Endothelial cell of umbilical vein (primary cell): ENCODE data around the gene GHRH. TPM values are rescaled to one million over a fixed set of nuclear protein-coding genes. Genes with fewer than 3 reads are reported as not detected.

Experiments used
- polyA plus RNA-seq, 4 experiments: library from polyadenylated mRNA; depleted of rRNA in 3 of 4; stranded (reverse) in 3 of 4; unstranded in 1 of 4; fragments of >200 nt; gene quantifications; 2 replicates each; pipeline versions ENCODE4 v1.2.1 to v1.2.3, GENCODE V29; 2011 to 2012; ENCODE audit warnings: missing spikeins in 1 of 4
- total RNA-seq: library from RNA; stranded (reverse); gene quantifications from 2 replicates; pipeline ENCODE4 v1.2.3, GENCODE V29; 2021

The GHRH gene
- total and polyA plus RNA-seq, 2 donors (not counting 3 experiments of a cell fraction or from before 2014, with no cell fraction given) = not detected

Other genes with a start within 250 kb of the GHRH start
- gene RBL1, start 165.8 kb downstream of the GHRH start, total RNA-seq = 16.8 and 20.1 TPM in 2 replicates
- gene RBL1, start 165.8 kb downstream of the GHRH start, polyA plus RNA-seq = 2.7 and 3.1 TPM in 2 replicates
- gene RPN2, start 82.5 kb downstream of the GHRH start, total RNA-seq = 243 and 283 TPM in 2 replicates
- gene RPN2, start 82.5 kb downstream of the GHRH start, polyA plus RNA-seq = 530 and 586 TPM in 2 replicates
- gene MROH8, start 82.3 kb downstream of the GHRH start, total RNA-seq = 1.5 and 2.7 TPM in 2 replicates
- 0.73 and 1.3 TPM in 2 replicates for gene MROH8, start 82.3 kb downstream of the GHRH start, polyA plus RNA-seq
- gene MANBAL, start 27.8 kb upstream of the GHRH start, total RNA-seq = 32.3 and 34.6 TPM in 2 replicates
- 104 and 115 TPM in 2 replicates for gene MANBAL, start 27.8 kb upstream of the GHRH start, polyA plus RNA-seq
- gene SRC, start 84.3 kb upstream of the GHRH start, total RNA-seq = 29.4 and 30.7 TPM in 2 replicates
- 22.6 and 22.8 TPM in 2 replicates for gene SRC, start 84.3 kb upstream of the GHRH start, polyA plus RNA-seq